GM18951 (cell line): ENCODE data around the gene PARK7.
"Not testable (repeated sequence)": the region's sequence is repeated elsewhere in the genome, so short reads cannot be mapped to it uniquely, and the experiment has no call there.

Source experiments
- POLR2A ChIP-seq: IDR thresholded peaks from 4 replicates; pipeline ENCODE4 v1.6.1; 2011; ENCODE audit warnings: mild to moderate bottlenecking; ENCODE audit not compliant: insufficient read length, insufficient read depth; ENCODE audit errors: extremely low read depth
- in situ Hi-C: fragments of 300-500 bp; cut with MboI; formaldehyde crosslinking; loops from one replicate; pipeline ENCODE4 v1.12.0; 2022; ENCODE audit warnings: low sequenced_read_pairs, mixed read lengths, inconsistent platforms; ENCODE audit not compliant: unreplicated experiment

PARK7 gene

DNA sequence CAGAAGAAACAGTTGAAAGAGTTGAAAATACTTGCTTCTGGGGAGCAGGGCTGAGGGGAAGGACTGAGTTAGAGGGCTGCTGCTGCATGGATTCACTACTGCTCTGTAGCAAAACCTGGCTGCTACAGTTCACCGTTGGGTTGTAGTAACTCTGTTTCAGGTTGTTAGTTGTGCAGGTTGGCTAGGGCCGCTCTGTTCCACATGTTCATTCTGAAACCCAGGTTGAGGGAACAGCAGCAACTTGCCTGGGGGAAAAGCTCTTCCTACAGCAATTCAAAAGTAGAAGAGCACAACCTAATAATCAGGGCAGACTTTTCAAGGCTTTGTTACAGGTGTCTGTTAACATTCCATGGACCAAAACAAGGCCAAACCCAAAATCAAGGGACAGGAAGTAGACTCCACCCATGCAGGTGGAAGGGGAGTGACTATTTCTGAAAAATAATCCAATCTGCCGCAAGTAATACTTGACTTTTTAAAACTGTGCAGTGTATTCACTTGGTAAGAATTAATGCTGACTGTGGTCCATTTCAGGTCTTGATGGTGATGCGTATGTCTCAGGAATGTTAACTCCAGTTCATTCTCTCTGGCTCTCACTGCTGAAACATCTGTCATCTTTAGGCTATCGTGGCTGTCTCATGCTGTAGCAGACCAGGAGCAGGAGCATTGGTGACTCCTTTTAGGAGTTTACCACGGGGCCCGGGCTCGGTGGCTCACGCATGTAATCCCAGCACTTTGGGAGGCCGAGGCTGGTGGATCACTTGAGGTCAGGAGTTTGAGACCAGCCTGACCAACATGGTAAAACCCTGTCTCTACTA lies 5.1 kb upstream of the PARK7 start:
- in situ Hi-C loops: no loop called here
- no peak for TF ChIP-seq POLR2A

DNA sequence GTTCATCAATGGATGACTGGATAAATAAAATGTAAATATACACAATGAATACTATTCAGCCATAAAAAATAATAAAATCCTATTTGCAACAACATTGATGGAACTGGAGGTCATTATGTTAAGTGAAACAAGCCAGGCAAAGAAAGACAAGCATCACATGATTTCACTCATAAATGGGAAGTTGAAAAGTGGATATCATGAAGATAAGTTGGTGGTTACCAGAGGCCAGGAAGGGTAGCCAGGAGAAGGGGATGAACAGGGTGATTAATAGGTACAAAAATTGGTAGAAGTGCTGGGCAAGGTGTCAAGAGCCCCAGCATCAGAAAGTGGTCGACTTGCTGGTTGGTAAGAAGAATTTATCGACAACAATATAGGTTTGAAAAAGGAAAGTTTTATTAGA lies 1.3 kb upstream of the PARK7 start:
- in situ Hi-C loops: no loop called here
- TF ChIP-seq POLR2A: no peak

DNA sequence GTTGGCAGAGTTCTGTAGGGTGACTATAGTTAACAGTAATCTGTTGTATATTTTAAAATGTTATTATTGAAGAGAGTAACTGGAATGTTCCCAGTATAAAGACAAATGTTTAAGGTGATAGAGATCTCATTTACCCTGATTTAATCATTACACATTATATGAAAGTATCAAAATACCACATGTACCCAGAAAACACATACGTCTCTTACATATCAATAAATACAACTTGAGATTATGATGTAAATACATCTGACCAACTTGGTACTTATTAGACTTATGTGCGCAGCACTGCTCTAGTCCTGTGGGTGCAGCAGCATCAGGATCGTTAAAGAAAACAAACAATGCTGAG lies 670 bp upstream of the PARK7 start:
- in situ Hi-C loops: no loop called here
- TF ChIP-seq POLR2A: no peak

DNA sequence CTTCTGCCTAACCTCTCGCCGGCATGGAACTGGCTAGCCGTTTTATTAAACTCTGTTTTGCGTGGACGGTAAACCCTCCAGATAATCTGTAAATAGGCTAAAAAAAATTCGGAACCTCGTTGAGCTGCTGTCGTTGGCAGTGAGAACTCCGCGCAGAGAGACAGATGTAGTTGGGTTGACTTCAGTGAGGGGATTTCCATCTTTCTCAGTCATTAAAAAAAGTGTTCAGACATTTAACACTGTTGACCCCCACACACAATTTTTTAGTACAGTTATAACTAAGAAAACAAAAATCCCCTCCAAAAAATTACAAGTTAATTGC lies 464 bp downstream of the PARK7 start:
- TF ChIP-seq POLR2A: no peak
- in situ Hi-C loops: no loop called here

DNA sequence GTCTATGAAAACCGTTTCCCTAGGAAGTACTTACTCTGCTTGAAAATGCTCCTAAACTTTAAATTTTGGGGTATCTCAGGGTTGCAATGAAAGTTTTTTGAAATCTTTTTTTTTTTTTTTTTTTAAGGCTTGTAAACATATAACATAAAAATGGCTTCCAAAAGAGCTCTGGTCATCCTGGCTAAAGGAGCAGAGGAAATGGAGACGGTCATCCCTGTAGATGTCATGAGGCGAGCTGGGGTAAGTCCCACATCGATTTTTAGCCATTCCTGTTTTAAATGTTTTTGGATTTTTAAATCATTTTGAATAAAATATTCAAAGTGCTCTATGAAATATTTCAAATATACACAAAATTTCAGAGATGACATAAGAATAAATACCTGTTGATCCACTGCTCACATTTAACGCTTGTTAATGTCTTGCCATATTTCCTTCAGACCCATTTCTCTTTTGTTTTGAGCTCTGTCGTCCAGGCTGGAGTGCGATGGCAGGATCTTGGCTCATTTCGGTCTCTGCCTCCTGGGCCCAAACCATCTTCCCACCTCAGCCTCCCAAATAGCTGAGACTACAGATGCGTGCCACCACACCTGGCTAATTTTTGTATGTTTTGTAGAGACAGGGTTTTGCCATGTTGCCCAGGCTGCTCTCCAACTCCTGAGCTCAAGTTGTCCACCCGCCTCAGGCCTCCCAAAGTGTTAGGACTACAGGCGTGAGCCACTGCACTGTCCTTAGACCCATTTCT lies 1.3 kb downstream of the PARK7 start:
- in situ Hi-C loops: no loop called here
- TF ChIP-seq POLR2A: no peak

DNA sequence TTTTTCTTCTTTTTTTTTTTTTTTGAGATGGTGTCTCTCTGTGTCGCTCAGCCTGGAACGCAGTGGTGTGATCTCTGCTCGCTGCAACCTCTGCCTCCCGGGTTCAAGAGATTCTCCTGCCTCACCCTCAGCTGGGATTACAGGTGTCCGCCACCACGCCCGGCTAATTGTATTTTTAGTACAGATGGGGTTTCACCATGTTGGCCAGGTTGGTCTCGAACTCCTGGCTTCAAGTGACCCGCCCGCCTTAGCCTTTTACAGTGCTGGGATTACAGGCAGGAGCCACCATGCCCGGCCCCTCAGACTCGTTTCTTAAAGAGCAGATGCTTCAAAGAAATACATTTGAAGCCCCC lies 1.8 kb downstream of the PARK7 start:
- in situ Hi-C loops: not testable (repeated sequence)

DNA sequence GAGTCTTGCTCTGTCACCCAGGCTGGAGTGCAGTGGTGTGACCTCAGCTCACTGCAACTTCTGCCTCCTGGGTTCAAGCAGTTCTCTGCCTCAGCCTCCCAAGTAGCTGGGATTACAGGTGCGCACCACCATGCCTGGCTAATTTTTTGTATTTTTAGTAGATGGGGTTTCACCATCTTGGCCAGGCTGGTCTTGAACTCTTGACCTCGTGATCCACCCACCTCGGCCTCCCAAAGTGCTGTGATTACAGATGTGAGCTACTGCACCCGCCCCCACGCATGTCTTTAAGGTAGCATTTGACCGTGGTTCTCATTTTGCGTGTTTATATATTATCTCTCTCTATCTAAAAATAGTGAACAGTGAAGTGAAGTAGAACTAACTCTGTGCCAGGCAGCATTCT lies 2.3 kb downstream of the PARK7 start:
- in situ Hi-C loops: not testable (repeated sequence)

DNA sequence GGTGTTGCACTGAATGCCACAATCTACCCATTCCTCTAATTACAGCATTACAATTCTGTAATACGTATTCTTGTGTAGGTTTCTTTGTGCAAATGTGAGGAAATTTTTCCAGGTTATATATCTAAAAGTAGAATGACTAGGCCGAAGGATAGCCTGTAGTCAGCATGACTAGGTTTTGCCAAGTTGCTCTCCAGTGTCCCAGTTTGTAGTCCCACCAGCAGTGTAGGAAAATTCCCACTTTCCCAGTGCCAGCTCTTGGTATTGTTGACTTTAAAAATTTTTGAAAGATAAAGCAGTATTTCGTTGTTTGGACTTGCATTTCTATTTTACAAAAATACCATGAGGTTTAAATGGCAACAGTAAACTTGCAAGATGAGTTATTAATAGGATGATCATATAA lies 3.0 kb downstream of the PARK7 start:
- no peak for TF ChIP-seq POLR2A
- in situ Hi-C loops: no loop called here

DNA sequence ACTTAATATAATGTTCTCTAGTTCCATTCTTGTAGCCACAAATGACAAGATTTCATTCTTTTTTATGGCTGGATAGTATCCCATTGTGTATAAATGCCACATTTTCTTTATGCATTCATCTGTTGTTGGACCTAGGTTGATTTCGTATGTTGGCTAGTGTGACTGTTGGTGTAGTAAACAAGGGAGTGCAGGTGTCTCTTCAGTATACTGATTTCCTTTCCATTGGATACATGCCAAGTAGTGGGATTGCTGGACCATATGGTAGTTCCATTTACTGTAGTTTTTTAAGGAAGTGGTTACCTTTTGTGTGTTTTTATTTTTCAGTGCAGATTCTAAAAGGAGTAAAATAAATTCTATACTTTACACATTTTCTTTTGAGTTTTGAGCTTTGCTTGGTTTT lies 5.7 kb downstream of the PARK7 start:
- in situ Hi-C loops: no loop called here
- no peak for TF ChIP-seq POLR2A

DNA sequence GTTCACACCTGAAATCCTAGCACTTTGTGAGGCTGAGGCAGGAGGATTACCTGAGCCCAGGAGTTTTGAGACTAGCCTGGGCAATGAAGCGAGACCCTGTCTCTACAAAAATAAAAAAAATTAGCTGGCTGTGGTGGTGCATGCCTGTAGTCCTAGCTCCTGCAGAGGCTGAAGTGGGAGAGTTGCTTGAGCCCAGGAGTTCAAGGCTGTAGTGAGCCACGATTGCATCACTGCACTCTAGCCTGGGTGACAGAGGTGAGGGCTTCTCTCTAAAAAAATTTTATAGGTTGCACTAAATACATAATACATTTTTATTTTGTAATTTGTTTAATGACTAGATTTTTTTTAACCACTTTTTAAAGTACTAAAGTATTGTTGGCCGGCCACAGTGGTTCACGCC lies 6.1 kb downstream of the PARK7 start:
- TF ChIP-seq POLR2A: no peak
- in situ Hi-C loops: no loop called here

DNA sequence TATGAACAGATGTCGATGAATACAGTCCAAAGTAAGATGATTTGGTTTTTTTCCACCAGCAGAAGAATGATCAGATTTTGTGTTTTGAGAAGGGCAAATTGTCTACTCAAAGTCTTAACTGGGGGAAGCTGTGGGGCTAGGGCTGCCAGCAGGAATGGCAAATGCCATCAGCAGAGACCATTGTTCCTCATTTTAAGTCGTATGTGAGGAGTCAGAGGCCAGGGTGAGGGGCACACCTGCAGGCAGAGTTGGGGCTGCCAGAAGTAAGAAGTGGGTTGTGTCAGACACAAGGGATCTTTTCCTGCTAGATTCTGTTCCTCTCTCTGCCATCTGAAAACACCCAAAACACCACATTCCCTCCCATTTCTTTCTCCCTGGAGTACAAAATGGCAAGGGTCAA lies 8.7 kb downstream of the PARK7 start:
- TF ChIP-seq POLR2A: no peak
- in situ Hi-C loops: no loop called here

DNA sequence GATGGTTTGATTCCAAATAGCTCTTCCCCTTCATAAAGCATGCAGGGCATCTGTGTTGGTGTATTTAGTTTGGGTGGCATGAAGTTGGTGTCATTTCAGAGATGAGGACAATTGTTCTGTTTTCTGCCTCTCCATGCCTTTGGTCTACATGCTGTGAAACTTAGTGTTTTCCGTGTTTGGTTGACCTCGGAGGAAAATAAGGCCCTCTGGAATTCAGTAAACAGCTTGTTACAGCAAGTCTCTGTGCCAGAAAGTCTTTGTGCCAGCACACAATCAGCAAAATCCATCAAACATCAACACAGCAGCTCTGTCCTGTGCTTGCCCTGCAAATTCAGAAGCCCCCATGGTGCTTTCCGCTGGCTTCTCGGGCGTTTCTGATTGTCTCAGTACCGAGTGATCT lies 9.5 kb downstream of the PARK7 start:
- no peak for TF ChIP-seq POLR2A
- in situ Hi-C loops: no loop called here

DNA sequence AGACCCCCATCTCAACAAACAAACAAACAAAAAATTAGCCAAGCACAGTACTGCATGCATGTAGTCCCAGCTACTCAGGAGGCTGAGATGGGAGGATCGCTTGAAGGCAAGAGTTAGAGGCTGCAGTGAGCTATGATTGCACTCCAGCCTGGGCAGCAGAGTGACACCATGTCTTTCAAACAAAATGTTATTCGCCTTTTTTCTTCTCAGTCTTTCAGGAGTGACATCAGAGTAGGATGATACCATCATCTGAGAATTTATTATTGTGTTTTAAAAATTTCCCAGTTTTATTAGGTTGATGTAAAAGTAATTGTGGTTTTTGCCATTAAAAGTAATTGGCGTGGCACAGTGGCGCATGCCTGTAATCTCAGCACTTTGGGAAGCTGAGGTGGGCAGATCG lies 10.8 kb downstream of the PARK7 start:
- TF ChIP-seq POLR2A: no peak
- in situ Hi-C loops: no loop called here

DNA sequence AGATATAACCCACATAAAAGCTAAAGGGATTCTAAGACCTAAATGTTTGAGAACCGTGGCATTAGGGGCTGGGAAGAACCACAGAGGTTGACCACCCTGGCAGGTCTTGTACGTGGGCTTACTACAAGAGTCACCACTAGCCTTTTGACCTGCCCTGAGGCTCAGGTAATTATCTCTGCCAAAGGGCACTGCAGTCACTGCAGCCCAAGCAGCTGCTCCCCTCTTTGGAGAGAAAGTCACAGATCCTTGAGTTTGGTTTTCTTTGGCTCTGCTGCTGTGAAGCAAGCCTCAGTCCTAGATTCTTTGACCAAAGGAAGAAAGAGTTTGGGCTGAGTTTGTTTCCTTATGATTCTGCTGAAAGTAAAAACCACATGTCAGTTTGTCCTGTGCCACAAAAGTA lies 11.6 kb downstream of the PARK7 start:
- in situ Hi-C loops: no loop called here
- no peak for TF ChIP-seq POLR2A

DNA sequence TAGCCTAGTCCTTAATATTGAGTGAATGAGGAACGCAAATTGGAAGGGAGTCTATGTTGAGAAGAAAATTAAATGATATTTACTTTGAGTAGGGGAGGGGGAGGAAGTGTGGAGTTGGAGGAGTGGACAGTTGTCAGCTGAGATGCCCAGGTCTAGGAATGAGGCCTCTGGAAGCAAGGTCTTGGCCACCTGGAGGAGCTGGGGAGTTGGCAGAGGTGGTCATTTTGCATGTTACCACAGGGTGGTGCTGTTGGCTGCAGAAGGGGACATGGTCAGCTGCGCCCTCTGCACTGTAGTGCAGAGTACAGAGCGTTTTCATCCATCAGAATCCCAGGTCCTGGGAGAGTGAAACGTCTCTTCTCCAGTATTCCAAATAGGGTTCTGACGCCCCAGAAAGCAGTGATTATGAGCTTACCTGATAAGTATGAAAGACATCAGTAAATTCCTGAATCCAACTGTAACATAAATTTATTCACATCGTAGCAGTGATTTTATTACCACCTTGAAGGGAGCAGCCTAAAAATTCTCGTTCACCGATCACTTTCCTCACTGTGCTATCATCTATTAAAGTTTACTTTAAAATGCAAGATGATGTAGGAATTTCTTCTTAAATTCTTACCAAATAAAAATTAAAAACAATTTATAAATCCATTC lies 13.8 kb downstream of the PARK7 start:
- TF ChIP-seq POLR2A: no peak
- in situ Hi-C loops: no loop called here

DNA sequence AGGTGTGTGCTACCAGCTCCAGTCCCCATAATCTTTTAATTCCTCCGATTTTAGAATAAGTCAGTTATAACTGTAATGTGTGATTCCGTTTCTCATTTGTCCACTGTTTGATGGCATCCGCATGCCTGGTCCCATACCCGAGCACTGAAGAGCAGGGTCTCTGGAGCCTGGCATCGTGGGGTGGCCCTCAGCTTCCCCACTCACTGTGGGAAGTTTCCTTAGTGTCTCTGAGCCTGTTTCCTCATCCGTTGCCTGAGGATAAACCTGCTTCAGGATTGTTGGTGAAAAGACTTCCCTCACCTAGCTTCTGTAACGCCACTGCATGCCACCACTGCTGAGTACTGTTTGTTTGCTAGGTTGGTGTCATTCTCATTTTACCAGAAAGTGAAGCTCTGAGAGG lies 19.5 kb downstream of the PARK7 start:
- no peak for TF ChIP-seq POLR2A
- in situ Hi-C loops: no loop called here
